NCI-H146 (cell line): ENCODE measurements around the gene PAGE1.
"Not testable (repeated sequence)": the region's sequence is repeated elsewhere in the genome, so short reads cannot be mapped to it uniquely, and the experiment has no call there.

ENCODE experiments used
- DNase-seq: peaks from one replicate; lab custom pipeline; 2025; lab: John Stamatoyannopoulos, UW

Gene PAGE1

GRCh38 chrX:49695276-49696180, at the start of gene PAGE1:
PAGE1 (minus strand) TSS chrX:49695984; CDS start chrX:49694770, 1,214 bp downstream.
- no peak for DNase-seq

GRCh38 chrX:49741501-49741900, 45.7 kb upstream of the PAGE1 start:
- DNase-seq: not testable (repeated sequence)

GRCh38 chrX:49727847-49728246, 32.1 kb upstream of the PAGE1 start:
- DNase-seq: no peak

- DNase-seq: no peak
These were observed 31.2 kb upstream of the PAGE1 start for GRCh38 chrX:49726966-49727365.

GRCh38 chrX:49725923-49726904, 30.4 kb upstream of the PAGE1 start:
- no peak for DNase-seq

GRCh38 chrX:49725401-49725800, 29.6 kb upstream of the PAGE1 start:
- no peak for DNase-seq

GRCh38 chrX:49720106-49720505, 24.3 kb upstream of the PAGE1 start:
- not testable (repeated sequence) for DNase-seq

- DNase-seq: no peak
These were observed 16.8 kb upstream of the PAGE1 start for GRCh38 chrX:49712577-49712976.

GRCh38 chrX:49710744-49711319, 15.0 kb upstream of the PAGE1 start:
- DNase-seq: no peak

GRCh38 chrX:49704691-49705404, 9.1 kb upstream of the PAGE1 start:
- no peak for DNase-seq

GRCh38 chrX:49701933-49702332, 6.1 kb upstream of the PAGE1 start:
- no peak for DNase-seq

- no peak for DNase-seq
These were observed 5.5 kb upstream of the PAGE1 start for GRCh38 chrX:49701323-49701722.

- no peak for DNase-seq
These were observed 20.6 kb downstream of the PAGE1 start for GRCh38 chrX:49675075-49675719.

GRCh38 chrX:49673394-49673793, 22.4 kb downstream of the PAGE1 start:
- no peak for DNase-seq

- DNase-seq: no peak
These were observed 31.0 kb downstream of the PAGE1 start for GRCh38 chrX:49664824-49665223.

- DNase-seq: no peak
These were observed 33.9 kb downstream of the PAGE1 start for GRCh38 chrX:49661881-49662280.

GRCh38 chrX:49659771-49660170, 36.0 kb downstream of the PAGE1 start:
- no peak for DNase-seq

GRCh38 chrX:49656533-49656932, 39.3 kb downstream of the PAGE1 start:
- no peak for DNase-seq

GRCh38 chrX:49644991-49645637, 50.7 kb downstream of the PAGE1 start:
- DNase-seq: no peak
